Thyroid gland (tissue), 4 donors: ENCODE results near the gene PKP3.
A peak's percentile ranks its signal among the peaks of the same experiment; 100 is the strongest.

ENCODE experiments used
- CTCF ChIP-seq, 6 experiments: fragments of 200-600 bp in 3 of 6; fragments of 450-650 bp in 3 of 6; sonication (generic) in 3 of 6; IDR thresholded peaks; one replicate each; pipeline ENCODE4 v1.5.1; 2016 to 2019; ENCODE audit warnings: antibody characterized with exemption in 6 of 6, mild to moderate bottlenecking in 2 of 6, inconsistent platforms in 1 of 6, moderate library complexity in 1 of 6
- POLR2A ChIP-seq, 2 donors: fragments of 450-650 bp; IDR thresholded peaks; one replicate each; pipeline ENCODE4 v1.6.1; 2017; ENCODE audit warnings: antibody characterized with exemption in 2 of 2, mild to moderate bottlenecking in 2 of 2, moderate library complexity in 1 of 2

GRCh38 chr11:449889-450808 is 56.1 kb downstream of the PKP3 start, which contains the start of gene PTDSS2:
- TF ChIP-seq CTCF (IDR thresholded peaks at IDR 0.05), result peak in 1 of 6 experiments; percentile 22
- TF ChIP-seq POLR2A (IDR thresholded peaks at IDR 0.05), result peak in 1 of 2 donors; percentile 88
